ENCODE results near the gene HSF4.

The HSF4 gene

DNA sequence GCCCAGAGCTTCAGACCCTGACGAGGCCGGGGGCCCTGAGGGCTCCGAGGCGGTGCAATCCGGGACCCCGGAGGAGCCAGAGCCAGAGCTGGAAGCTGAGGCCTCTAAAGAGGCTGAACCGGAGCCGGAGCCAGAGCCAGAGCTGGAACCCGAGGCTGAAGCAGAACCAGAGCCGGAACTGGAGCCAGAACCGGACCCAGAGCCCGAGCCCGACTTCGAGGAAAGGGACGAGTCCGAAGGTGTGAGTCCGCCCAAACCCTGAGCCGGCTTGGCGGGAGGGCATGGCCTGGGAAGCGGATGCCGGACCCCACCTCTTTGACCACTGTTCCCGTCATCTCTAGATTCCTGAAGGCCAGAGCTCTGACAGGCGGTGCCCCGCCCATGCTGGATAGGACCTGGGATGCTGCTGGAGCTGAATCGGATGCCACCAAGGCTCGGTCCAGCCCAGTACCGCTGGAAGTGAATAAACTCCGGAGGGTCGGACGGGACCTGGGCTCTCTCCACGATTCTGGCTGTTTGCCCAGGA is 10.2 kb downstream of the HSF4 start:
- peak overlapping the region in 1 of 2 experiments; percentile 12 for H2BK12ac ChIP-seq (ENCODE audit: low read length in 2 of 2)
- H3K23ac ChIP-seq (ENCODE audit: low read length in 2 of 2), result no peak overlapping the region
- no peak overlapping the region for H3K27ac ChIP-seq (ENCODE audit: low read length, poor library complexity, severe bottlenecking)
- H3K4me2 ChIP-seq (ENCODE audit: low read length, poor library complexity, severe bottlenecking), result peak overlapping the region; percentile 90
- H3K14ac ChIP-seq (ENCODE audit: low read length in 2 of 2), result peak overlapping the region in 1 of 2 experiments; percentile 18
- no peak overlapping the region for H2AK5ac ChIP-seq (ENCODE audit: low read length, severe bottlenecking)
- H3K9me3 ChIP-seq (ENCODE audit: control insufficient read depth, low read length), result no peaks in the 10 kb centered on the region
- H3K79me1 ChIP-seq (replicated peaks; ENCODE audit: low read length, poor library complexity, severe bottlenecking), result peaks cover 11% of the 10 kb centered on the region
- peak overlapping the region; percentile 83 for H4K8ac ChIP-seq (ENCODE audit: low read length)
- DNase-seq, result no peak
- no peak overlapping the region for H2BK5ac ChIP-seq (ENCODE audit: low read depth, low read length, poor library complexity, severe bottlenecking)
- H2BK120ac ChIP-seq (ENCODE audit: low read depth, low read length), result peak overlapping the region; percentile 81
- peak overlapping the region in 1 of 2 experiments; percentile 82 for H3K4me3 ChIP-seq (ENCODE audit: insufficient read depth in 1 of 2, low read depth in 1 of 2, low read length in 2 of 2)
- peak overlapping the region; percentile 60 for H2BK15ac ChIP-seq (ENCODE audit: low read depth, poor library complexity, severe bottlenecking)
- H3K4ac ChIP-seq (ENCODE audit: low read depth in 1 of 2, low read length in 2 of 2), result peak overlapping the region in 1 of 2 experiments; percentile 50
- H3K4me1 ChIP-seq (ENCODE audit: control insufficient read depth, insufficient read depth, low read depth, low read length), result peaks cover 39% of the 10 kb centered on the region
- peaks cover 0 to 24% of the 10 kb centered on the region in 2 experiments for H3K36me3 ChIP-seq (ENCODE audit: control insufficient read depth in 1 of 2, insufficient read depth in 2 of 2, low read depth in 1 of 2, low read length in 2 of 2)
- no peaks in the 10 kb centered on the region for H3K27me3 ChIP-seq (ENCODE audit: control insufficient read depth in 1 of 2, insufficient read depth in 1 of 2, low read length in 2 of 2)
- H2AFZ ChIP-seq (ENCODE audit: low read depth, low read length), result no peak overlapping the region
- 71% methylated on average over 31 of the region's 31 CpGs for WGBS
- peak overlapping the region in 1 of 2 experiments; percentile 38 for H3K18ac ChIP-seq (ENCODE audit: low read depth in 1 of 2, low read length in 2 of 2)
- peak overlapping the region; percentile 80 for H3K9ac ChIP-seq (ENCODE audit: low read length)
- peak overlapping the region; percentile 64 for H4K91ac ChIP-seq (ENCODE audit: low read length)

GRCh38 chr16:67176662-67177061 is 12.1 kb downstream of the HSF4 start:
- Histone ChIP-seq H3K18ac (ENCODE audit: low read depth in 1 of 2, low read length in 2 of 2) (no peak overlapping the region), H3K27ac (ENCODE audit: low read length, poor library complexity, severe bottlenecking) (no peak overlapping the region), H2AK5ac (ENCODE audit: low read length, severe bottlenecking) (no peak overlapping the region), H3K36me3 (ENCODE audit: control insufficient read depth in 1 of 2, insufficient read depth in 2 of 2, low read depth in 1 of 2, low read length in 2 of 2) (peaks cover 0 to 34% of the 10 kb centered on the region in 2 experiments), H3K27me3 (ENCODE audit: control insufficient read depth in 1 of 2, insufficient read depth in 1 of 2, low read length in 2 of 2) (no peaks in the 10 kb centered on the region), H3K9me3 (ENCODE audit: control insufficient read depth, low read length) (no peaks in the 10 kb centered on the region), H3K9ac (ENCODE audit: low read length) (no peak overlapping the region), H3K4me2 (ENCODE audit: low read length, poor library complexity, severe bottlenecking) (no peak overlapping the region), H3K14ac (ENCODE audit: low read length in 2 of 2) (no peak overlapping the region), H4K8ac (ENCODE audit: low read length) (no peak overlapping the region), H2BK120ac (ENCODE audit: low read depth, low read length) (no peak overlapping the region), H2BK5ac (ENCODE audit: low read depth, low read length, poor library complexity, severe bottlenecking) (no peak overlapping the region), H3K4ac (ENCODE audit: low read depth in 1 of 2, low read length in 2 of 2) (no peak overlapping the region), H2BK12ac (ENCODE audit: low read length in 2 of 2) (no peak overlapping the region), H3K23ac (ENCODE audit: low read length in 2 of 2) (no peak overlapping the region), H2BK15ac (ENCODE audit: low read depth, poor library complexity, severe bottlenecking) (no peak overlapping the region), H3K4me3 (ENCODE audit: insufficient read depth in 1 of 2, low read depth in 1 of 2, low read length in 2 of 2) (no peak overlapping the region), H4K91ac (ENCODE audit: low read length) (no peak overlapping the region), H3K79me1 (replicated peaks; ENCODE audit: low read length, poor library complexity, severe bottlenecking) (peaks cover 25% of the 10 kb centered on the region), H2AFZ (ENCODE audit: low read depth, low read length) (no peak overlapping the region), H3K4me1 (ENCODE audit: control insufficient read depth, insufficient read depth, low read depth, low read length) (peaks cover 31% of the 10 kb centered on the region)
- 92% methylated on average over 12 of the region's 12 CpGs for WGBS
- DNase-seq, result no peak

DNA sequence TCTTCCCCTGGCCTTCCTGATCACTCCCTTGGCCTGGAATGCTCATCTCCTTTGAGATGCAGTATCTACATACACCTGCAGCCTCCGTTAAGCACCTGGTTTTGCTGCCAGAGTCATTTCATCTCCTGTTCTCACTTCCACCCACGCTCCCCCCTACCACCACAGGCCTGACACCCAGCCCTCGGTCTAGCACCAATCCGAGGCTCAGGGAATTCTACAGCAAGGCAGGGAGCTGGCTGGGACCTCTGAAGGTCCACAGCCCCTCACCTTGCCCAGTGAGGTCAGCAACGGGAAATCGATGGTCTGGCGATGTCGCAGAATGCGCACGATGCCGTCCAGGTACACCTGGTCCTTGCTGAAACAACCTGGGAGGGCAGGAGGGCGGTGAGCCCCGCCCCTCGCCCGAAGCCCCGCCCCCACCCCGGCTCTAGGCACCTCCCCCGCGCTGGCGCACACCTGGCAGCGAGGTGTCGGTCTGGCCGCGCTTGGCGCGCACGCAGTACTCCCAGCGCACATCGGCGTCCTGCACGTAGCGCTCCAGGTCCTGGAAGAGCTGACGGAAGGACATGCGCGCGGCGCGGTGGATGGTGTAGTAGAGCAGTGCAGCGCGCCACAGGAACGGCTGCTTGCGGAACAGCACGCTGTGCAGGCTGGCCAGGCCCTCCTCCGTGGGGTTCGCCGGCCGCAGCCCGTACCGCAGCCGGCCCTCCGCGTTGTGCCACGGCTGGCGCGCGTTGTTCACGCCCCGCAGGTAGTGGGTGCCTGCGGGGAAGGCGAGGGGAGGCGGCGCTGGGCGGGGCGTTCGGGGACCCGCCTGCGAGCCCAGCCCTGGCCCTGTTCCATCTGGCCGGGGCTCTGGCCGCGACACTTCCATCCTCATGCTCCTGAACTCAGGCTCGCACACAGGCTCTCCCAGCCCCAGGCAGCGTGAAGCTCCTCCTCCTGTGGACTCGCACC is 13.5 kb downstream of the HSF4 start:
- Histone ChIP-seq H3K9me3 (ENCODE audit: control insufficient read depth, low read length) (no peaks in the 10 kb centered on the region), H3K4me3 (ENCODE audit: insufficient read depth in 1 of 2, low read depth in 1 of 2, low read length in 2 of 2) (peak overlapping the region; percentile 53 to 71), H3K4me2 (ENCODE audit: low read length, poor library complexity, severe bottlenecking) (peak overlapping the region; percentile 86), H3K4me1 (ENCODE audit: control insufficient read depth, insufficient read depth, low read depth, low read length) (peaks cover 31% of the 10 kb centered on the region), H2BK5ac (ENCODE audit: low read depth, low read length, poor library complexity, severe bottlenecking) (no peak overlapping the region), H3K14ac (ENCODE audit: low read length in 2 of 2) (peak overlapping the region in 1 of 2 experiments; percentile 70), H3K18ac (ENCODE audit: low read depth in 1 of 2, low read length in 2 of 2) (peak overlapping the region in 1 of 2 experiments; percentile 25), H3K9ac (ENCODE audit: low read length) (peak overlapping the region; percentile 32), H3K23ac (ENCODE audit: low read length in 2 of 2) (peak overlapping the region in 1 of 2 experiments; percentile 9), H3K36me3 (ENCODE audit: control insufficient read depth in 1 of 2, insufficient read depth in 2 of 2, low read depth in 1 of 2, low read length in 2 of 2) (peaks cover 0 to 34% of the 10 kb centered on the region in 2 experiments), H4K91ac (ENCODE audit: low read length) (peak overlapping the region; percentile 21), H2BK12ac (ENCODE audit: low read length in 2 of 2) (peak overlapping the region in 1 of 2 experiments; percentile 34), H2AK5ac (ENCODE audit: low read length, severe bottlenecking) (no peak overlapping the region), H3K79me1 (replicated peaks; ENCODE audit: low read length, poor library complexity, severe bottlenecking) (peaks cover 27% of the 10 kb centered on the region), H2AFZ (ENCODE audit: low read depth, low read length) (peak overlapping the region; percentile 1), H3K27ac (ENCODE audit: low read length, poor library complexity, severe bottlenecking) (no peak overlapping the region), H3K4ac (ENCODE audit: low read depth in 1 of 2, low read length in 2 of 2) (no peak overlapping the region), H2BK120ac (ENCODE audit: low read depth, low read length) (no peak overlapping the region), H4K8ac (ENCODE audit: low read length) (no peak overlapping the region), H3K27me3 (ENCODE audit: control insufficient read depth in 1 of 2, insufficient read depth in 1 of 2, low read length in 2 of 2) (no peaks in the 10 kb centered on the region), H2BK15ac (ENCODE audit: low read depth, poor library complexity, severe bottlenecking) (no peak overlapping the region)
- 12% methylated on average over 53 of the region's 73 CpGs for WGBS
- peak; percentile 74 for DNase-seq

Data from mesenchymal stem cell (in vitro differentiated cells and primary cell).